ENCODE results near the gene IGSF1.

- TF ChIP-seq RAD21 (IDR thresholded peaks at IDR 0.05; ENCODE audit: low read depth) (no peak), REST (IDR thresholded peaks at IDR 0.05; ENCODE audit: low read depth) (no peak), FOXM1 (IDR thresholded peaks at IDR 0.05; ENCODE audit: borderline replicate concordance, low read depth) (no peak), CEBPB (IDR thresholded peaks at IDR 0.05) (no peak)
These were observed 53.1 kb downstream of the IGSF1 start for GRCh38 chrX:131235768-131236545.
